HEK293T (cell line): ENCODE results near the gene AGK.

ENCODE experiments used
- CTCF ChIA-PET: fragments of 350-600 bp; formaldehyde crosslinking; extraction: SDS; loops from one replicate; lab custom pipeline; 2021; ENCODE audit warnings: antibody characterized with exemption, inconsistent platforms; lab: Yijun Ruan, JAX
- POLR2A ChIA-PET: fragments of 350-600 bp; formaldehyde crosslinking; extraction: SDS; loops from one replicate; lab custom pipeline; 2020; ENCODE audit warnings: antibody characterized with exemption, inconsistent platforms; lab: Yijun Ruan, JAX
- DNase-seq: peaks from one replicate; pipeline ENCODE4 v3.0.0; 2012; ENCODE audit warnings: mixed read lengths; ENCODE audit errors: extremely low spot score
- ARNT ChIP-seq: fragments of 450-650 bp; IDR thresholded peaks from 2 replicates; pipeline ENCODE4 v1.6.1; 2017; ENCODE audit warnings: mild to moderate bottlenecking
- BHLHE40 ChIP-seq: fragments of 450-650 bp; IDR thresholded peaks from 2 replicates; pipeline ENCODE4 v1.6.1; 2016; ENCODE audit warnings: mild to moderate bottlenecking, moderate library complexity, borderline replicate concordance
- CTBP1 ChIP-seq: fragments of 450-650 bp; IDR thresholded peaks from 2 replicates; pipeline ENCODE4 v1.6.1; 2016; ENCODE audit warnings: borderline replicate concordance
- ELF4 ChIP-seq: fragments of 450-650 bp; IDR thresholded peaks from 2 replicates; pipeline ENCODE4 v1.6.1; 2017; ENCODE audit warnings: antibody characterized with exemption
- FOXA1 ChIP-seq: fragments of 450-650 bp; IDR thresholded peaks from 2 replicates; pipeline ENCODE4 v1.6.1; 2016; ENCODE audit warnings: mild to moderate bottlenecking
- FOXK2 ChIP-seq: fragments of 450-650 bp; IDR thresholded peaks from 2 replicates; pipeline ENCODE4 v1.6.1; 2016; ENCODE audit warnings: mild to moderate bottlenecking
- FOXM1 ChIP-seq: fragments of 450-650 bp; IDR thresholded peaks from 2 replicates; pipeline ENCODE4 v1.6.1; 2017; ENCODE audit warnings: mild to moderate bottlenecking, borderline replicate concordance
- HDGF ChIP-seq: fragments of 450-650 bp; IDR thresholded peaks from 2 replicates; pipeline ENCODE4 v1.6.1; 2017; ENCODE audit warnings: antibody characterized with exemption, borderline replicate concordance
- L3MBTL2 ChIP-seq: fragments of 450-650 bp; conservative IDR thresholded peaks from 2 replicates; pipeline ENCODE4 v1.6.1; 2016; ENCODE audit warnings: mild to moderate bottlenecking
- LEF1 ChIP-seq: fragments of 450-650 bp; IDR thresholded peaks from 2 replicates; pipeline ENCODE4 v1.6.1; 2017; ENCODE audit warnings: mild to moderate bottlenecking, borderline replicate concordance
- NFRKB ChIP-seq: fragments of 450-650 bp; IDR thresholded peaks from 2 replicates; pipeline ENCODE4 v1.6.1; 2016; ENCODE audit warnings: mild to moderate bottlenecking, moderate library complexity
- SP1 ChIP-seq: fragments of 450-650 bp; IDR thresholded peaks from 2 replicates; pipeline ENCODE4 v1.6.1; 2017
- SUZ12 ChIP-seq: fragments of 450-650 bp; IDR thresholded peaks from 2 replicates; pipeline ENCODE4 v1.6.1; 2016; ENCODE audit warnings: mild to moderate bottlenecking
- TARDBP ChIP-seq: fragments of 450-650 bp; IDR thresholded peaks from 2 replicates; pipeline ENCODE4 v1.6.1; 2016
- ZNF384 ChIP-seq: fragments of 450-650 bp; IDR thresholded peaks from 2 replicates; pipeline ENCODE4 v1.6.1; 2016
- TF ChIP-seq, protein P1 (sequence below): fragments of 450-650 bp; IDR thresholded peaks from 2 replicates; pipeline ENCODE4 v1.6.1; 2016

The AGK gene

DNA sequence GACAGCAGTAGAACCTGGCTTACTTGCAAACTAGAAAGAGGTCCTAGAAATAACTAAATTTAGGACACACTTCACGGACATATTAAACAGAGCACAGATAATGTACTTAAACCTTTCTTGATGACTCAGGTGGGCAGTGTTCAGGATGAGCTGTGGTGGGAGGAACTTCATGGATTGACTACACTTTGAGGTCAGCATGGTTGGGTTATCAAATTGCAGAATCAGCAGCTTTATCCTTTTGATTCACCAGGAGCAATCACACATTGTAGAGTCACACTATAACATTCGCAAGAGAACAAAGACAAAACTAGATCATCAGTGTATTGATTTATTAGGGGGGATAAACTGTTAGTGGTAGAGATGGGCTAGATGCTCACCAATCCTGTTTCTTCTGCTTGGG is 38.6 kb upstream of the AGK start:
- ChIA-PET CTCF (no interaction called here), POLR2A (no interaction called here)
- TF ChIP-seq TARDBP: no peak
- TF ChIP-seq, protein P1, sequence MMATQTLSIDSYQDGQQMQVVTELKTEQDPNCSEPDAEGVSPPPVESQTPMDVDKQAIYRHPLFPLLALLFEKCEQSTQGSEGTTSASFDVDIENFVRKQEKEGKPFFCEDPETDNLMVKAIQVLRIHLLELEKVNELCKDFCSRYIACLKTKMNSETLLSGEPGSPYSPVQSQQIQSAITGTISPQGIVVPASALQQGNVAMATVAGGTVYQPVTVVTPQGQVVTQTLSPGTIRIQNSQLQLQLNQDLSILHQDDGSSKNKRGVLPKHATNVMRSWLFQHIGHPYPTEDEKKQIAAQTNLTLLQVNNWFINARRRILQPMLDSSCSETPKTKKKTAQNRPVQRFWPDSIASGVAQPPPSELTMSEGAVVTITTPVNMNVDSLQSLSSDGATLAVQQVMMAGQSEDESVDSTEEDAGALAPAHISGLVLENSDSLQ: no peak
- no peak for TF ChIP-seq SP1
- no peak for DNase-seq

DNA sequence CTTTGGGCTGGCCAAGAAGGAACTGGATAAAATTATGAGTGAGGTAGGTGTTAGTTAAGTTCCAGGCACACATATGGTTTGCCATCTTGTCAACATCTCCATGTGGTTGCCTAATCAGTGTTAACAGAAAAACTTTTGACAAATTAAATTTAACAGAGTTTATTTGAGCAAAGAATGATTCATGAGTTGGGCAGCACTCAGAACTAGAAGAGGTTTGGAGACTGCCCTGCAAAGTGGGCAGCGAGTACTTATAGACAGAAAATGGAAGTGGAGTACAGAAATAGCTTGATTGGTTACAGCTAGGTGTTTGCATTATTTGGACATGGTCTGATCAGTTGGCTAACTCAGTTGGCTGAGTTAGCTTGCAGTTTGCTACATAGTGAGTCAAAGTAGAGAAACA is 37.5 kb upstream of the AGK start:
- ChIA-PET POLR2A (no interaction called here), CTCF (no interaction called here)
- no peak for TF ChIP-seq CTBP1
- DNase-seq: no peak

DNA sequence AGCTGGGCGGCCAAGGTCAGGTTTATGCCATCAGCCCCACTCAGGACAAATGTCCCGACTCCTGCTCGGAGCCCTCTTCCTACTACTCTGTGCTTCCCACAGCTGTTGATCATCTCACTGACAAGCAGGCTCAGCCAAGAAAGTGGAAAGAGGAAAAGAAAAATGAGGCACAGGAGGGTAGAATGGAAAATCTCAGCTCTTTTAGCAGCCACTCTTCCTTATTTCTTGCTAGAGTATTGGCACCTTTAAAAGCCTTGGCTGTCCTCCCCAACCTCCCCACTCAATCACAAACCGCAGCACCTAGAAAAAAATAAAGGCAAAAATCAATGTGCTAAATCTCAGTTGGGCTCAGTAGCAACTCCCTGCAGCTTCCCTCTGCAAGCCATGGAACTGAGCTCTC is 35.3 kb upstream of the AGK start:
- CTCF ChIA-PET: interaction anchor here (0.6 kb wide), 1 partner anchor 836 kb away, joined by 3 read pairs; no protein-coding TSS in a partner anchor
- no peak for DNase-seq
- TF ChIP-seq TARDBP: no peak
- TF ChIP-seq, protein P1: no peak
- TF ChIP-seq L3MBTL2: no peak
- POLR2A ChIA-PET: no interaction called here

DNA sequence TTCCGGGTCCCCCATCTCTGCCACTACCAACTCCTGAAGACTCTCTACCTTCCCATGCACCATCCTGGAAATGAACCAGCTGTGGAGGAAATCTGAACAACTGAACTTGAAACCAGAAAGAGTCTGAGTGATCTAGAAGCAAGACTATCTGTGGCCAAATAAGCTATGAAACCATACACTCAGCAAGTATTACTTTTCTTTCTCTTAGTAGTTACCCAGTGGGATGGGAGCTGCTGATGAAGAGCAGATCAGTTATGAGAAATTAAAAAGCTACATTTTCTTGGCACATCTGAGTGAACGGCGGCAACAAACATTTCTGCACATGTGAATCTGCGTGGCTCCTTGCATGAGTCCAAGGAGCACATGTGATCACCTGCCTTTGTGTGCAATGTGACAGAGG is 31.6 kb upstream of the AGK start:
- no peak for TF ChIP-seq NFRKB
- TF ChIP-seq SP1: no peak
- no peak for TF ChIP-seq SUZ12
- TF ChIP-seq L3MBTL2: no peak
- CTCF ChIA-PET: no interaction called here
- POLR2A ChIA-PET: no interaction called here
- no peak for DNase-seq

DNA sequence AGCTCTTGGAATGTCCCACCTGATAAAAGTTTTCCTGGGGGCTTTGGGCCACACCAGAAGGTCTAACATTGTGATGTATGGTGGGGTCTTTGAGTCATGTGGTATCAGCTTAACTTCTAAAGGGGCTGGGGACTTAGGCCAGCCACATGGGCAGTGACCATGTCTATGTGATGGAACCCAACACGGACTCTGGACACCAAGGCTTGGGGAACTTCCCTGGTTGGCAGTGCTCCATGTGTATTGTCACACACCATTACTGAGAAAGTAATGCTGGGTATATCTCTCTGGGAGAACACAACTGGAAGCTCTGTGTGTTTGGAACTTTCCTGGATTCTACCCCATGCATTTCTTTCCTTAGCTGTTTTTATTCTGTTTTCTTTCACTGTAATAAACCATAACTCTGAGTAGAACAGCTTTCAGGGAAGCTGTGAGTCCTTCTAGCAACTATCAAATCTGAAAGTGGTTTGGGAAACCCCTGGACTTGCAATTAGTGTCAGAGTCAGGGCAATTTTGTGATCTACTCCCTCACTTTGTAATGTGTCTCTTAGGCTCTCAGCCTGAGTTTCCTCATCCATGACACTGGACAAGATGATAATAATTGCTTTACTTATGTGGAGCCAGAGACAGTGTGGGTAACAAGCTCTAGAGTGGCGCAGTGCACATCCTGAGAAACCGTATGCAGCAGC is 28.4 kb upstream of the AGK start:
- ChIA-PET CTCF (interaction anchor here (0.6 kb wide), 1 partner anchor 243 kb away, joined by 10 read pairs; no protein-coding TSS in a partner anchor), POLR2A (no interaction called here)
- TF ChIP-seq TARDBP: no peak
- TF ChIP-seq, protein P1: no peak
- TF ChIP-seq ELF4: no peak
- no peak for TF ChIP-seq ARNT
- TF ChIP-seq ZNF384: no peak
- no peak for TF ChIP-seq BHLHE40
- no peak for TF ChIP-seq CTBP1
- no peak for TF ChIP-seq FOXA1
- no peak for TF ChIP-seq SUZ12
- no peak for TF ChIP-seq NFRKB
- no peak for TF ChIP-seq FOXM1
- DNase-seq: no peak

DNA sequence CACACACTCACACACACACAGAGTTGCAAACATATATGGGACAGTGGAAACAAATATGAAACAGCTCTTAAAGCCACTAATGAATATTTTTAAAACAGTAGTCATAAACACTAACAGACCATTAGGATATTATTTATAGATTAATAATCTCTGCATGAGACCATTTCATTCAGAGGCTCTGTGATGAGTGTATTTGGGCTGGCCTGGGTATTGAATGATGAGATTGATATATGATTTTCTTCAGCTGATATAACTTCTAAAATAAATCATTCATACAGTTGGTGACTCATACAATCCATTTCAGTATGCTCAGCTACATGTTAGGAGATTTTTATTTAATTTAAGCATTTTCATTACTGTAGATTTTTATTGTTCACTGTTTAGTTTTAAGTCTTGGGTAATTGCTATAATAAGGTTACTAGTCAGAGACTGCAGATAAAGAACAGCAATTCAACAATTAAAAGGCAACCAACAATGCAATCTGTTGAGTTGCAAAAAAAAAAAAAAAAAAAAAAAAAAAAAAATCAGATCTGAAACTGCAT is 25.2 kb upstream of the AGK start:
- POLR2A ChIA-PET: no interaction called here
- CTCF ChIA-PET: interaction anchor here (0.7 kb wide), 1 partner anchor 18 kb away, joined by 4 read pairs; no protein-coding TSS in a partner anchor
- TF ChIP-seq HDGF: no peak
- no peak for TF ChIP-seq NFRKB
- no peak for TF ChIP-seq L3MBTL2
- no peak for TF ChIP-seq ELF4
- TF ChIP-seq FOXK2: no peak
- no peak for TF ChIP-seq TARDBP
- TF ChIP-seq FOXM1: no peak
- no peak for TF ChIP-seq ARNT
- no peak for TF ChIP-seq CTBP1
- TF ChIP-seq SP1: no peak
- TF ChIP-seq BHLHE40: no peak
- no peak for TF ChIP-seq SUZ12
- TF ChIP-seq, protein P1: no peak
- no peak for TF ChIP-seq FOXA1
- no peak for TF ChIP-seq ZNF384
- no peak for TF ChIP-seq LEF1
- DNase-seq: no peak

DNA sequence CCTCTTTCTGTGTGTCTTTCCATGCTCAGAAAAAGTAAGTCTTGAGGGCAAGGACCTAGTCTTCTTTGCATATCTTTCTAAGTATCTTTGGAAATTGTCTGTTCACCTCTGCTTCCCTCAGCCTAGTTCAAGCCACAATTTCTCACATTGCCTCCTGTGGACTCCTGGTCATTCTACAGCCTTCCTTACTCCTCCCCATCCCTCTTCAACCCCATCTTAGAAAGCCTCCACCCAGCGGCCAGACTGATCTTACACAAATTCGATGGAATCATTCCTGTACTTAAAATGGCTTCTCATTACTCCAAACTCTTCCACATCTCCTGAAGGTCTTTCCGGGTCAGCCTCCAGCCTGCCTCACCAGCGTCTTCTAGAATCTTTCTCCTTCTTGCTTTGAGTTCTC is 24.1 kb upstream of the AGK start:
- no peak for TF ChIP-seq TARDBP
- no peak for TF ChIP-seq ARNT
- TF ChIP-seq ZNF384: no peak
- ChIA-PET CTCF (no interaction called here), POLR2A (no interaction called here)
- DNase-seq: no peak
